Ovary (tissue), 9 donors: ENCODE measurements around the gene FXN. TPM values are rescaled to one million over a fixed set of nuclear protein-coding genes. Genes with fewer than 3 reads are reported as not detected.

Source experiments
- DNase-seq, 5 donors: peaks; one replicate each; pipeline ENCODE4 v3.0.0-alpha.2; 2019 to 2020
- H3K27ac ChIP-seq, 2 donors: fragments of 200-600 bp; one replicate each; pipeline versions ENCODE4 v1.5.1 to v1.8.0; 2019 to 2022
- H3K27me3 ChIP-seq: fragments of 200-600 bp; one replicate; pipeline ENCODE4 v1.8.0; 2022
- H3K36me3 ChIP-seq: fragments of 200-600 bp; sonication (generic); one replicate; pipeline ENCODE4 v1.5.1; 2019
- H3K4me1 ChIP-seq: one replicate; pipeline ENCODE4 v1.8.1; 2013; ENCODE audit warnings: mild to moderate bottlenecking, moderate library complexity; ENCODE audit not compliant: insufficient read depth
- H3K4me3 ChIP-seq: fragments of 200-600 bp; sonication (generic); one replicate; pipeline ENCODE4 v1.5.1; 2017
- H3K9me3 ChIP-seq, 2 donors: fragments of 200-600 bp in 1 of 2; sonication (generic) in 1 of 2; one replicate each; pipeline versions ENCODE4 v1.5.1 to v1.8.1; 2013 to 2019; ENCODE audit warnings: mild to moderate bottlenecking in 1 of 2, moderate library complexity in 1 of 2
- CTCF ChIP-seq, 3 donors: fragments of 450-650 bp in 2 of 3; fragments of 200-600 bp in 1 of 3; IDR thresholded peaks; one replicate each; pipeline versions ENCODE4 v1.5.1 to v1.8.0; 2016 to 2022; ENCODE audit warnings: antibody characterized with exemption in 3 of 3, mild to moderate bottlenecking in 1 of 3
- EP300 ChIP-seq: sonication (generic); formaldehyde crosslinking; IDR thresholded peaks from one replicate; pipeline ENCODE4 v1.6.1; 2017; ENCODE audit warnings: antibody characterized with exemption
- POLR2A ChIP-seq: fragments of 450-650 bp; IDR thresholded peaks from one replicate; pipeline ENCODE4 v1.6.1; 2017; ENCODE audit warnings: antibody characterized with exemption, mild to moderate bottlenecking, moderate library complexity
- WGBS, 3 donors: extraction: QIAGEN DNeasy Blood & Tissue Kit in 1 of 3; methylation state at CpG; one replicate each; pipeline versions ENCODE4 v1.1.5 to v1.1.7; 2013 to 2017; 5-methylcytosine and 5-hydroxymethylcytosine counted together
- intact Hi-C, 4 donors: fragments of 100-400 bp; cut with DNase I; formaldehyde crosslinking; loops; one replicate each; pipeline versions ENCODE4 v1.11.0 to v1.15.1; 2022 to 2023
- polyA plus RNA-seq, 2 donors: library from polyadenylated mRNA; stranded (reverse); fragments of 200-250 nt in 1 of 2; fragments of 350-450 nt in 1 of 2; fragmentation: Illumina TruSeq in 1 of 2; extraction: RNeasy Lipid Tissue Mini Kit (QIAGEN cat#74804) in 1 of 2; gene quantifications; one replicate each; pipeline ENCODE4 v1.2.3, GENCODE V29; 2013 to 2014
- total RNA-seq, 7 donors: library from RNA; depleted of rRNA in 2 of 7; stranded (reverse); fragments of >200 nt in 2 of 7; fragmentation: NEBNext Ultra II Directional in 3 of 7; extraction: Animal tissue kit (Norgen Biotek cat#: 25700) in 3 of 7; gene quantifications; one replicate each; pipeline versions ENCODE4 v1.1.0 to v1.2.4, GENCODE V29; 2016 to 2023
- donor health status: DM: no; HTN: no; CAD: no; lungs with moderate emphysema.
- donor health status: DM: no; HTN: no; CAD: no.
- donor health status: Bipolar disorder and iron deficiency.
- donor health status: DM: yes; HTN: yes; CAD: no.
- donor health status: DM: no; HTN: no; CAD: no.
- donor health status: DM: yes; HTN: yes; CAD: no.

Gene FXN
- total and polyA plus RNA-seq, 9 donors = 4.5 to 29.2 (median 21.9) TPM

GRCh38 chr9:69027355-69028097, 8.0 kb upstream of the FXN start:
- no peak overlapping the region for H3K27ac ChIP-seq
- intact Hi-C loops = loop anchor here in 2 of 4 donors (5.0 to 10.0 kb wide), 2 partner anchors 130 to 443 kb away; no protein-coding TSS in a partner anchor
- H3K4me3 ChIP-seq = no peak overlapping the region
- no peaks in the 10 kb centered on the region for H3K4me1 ChIP-seq
- 49 to 56% (median 53%) methylated on average over 5 of the region's 5 CpGs for WGBS, 3 donors
- no peak for DNase-seq
- H3K9me3 ChIP-seq = no peaks in the 10 kb centered on the region
- TF ChIP-seq CTCF (IDR thresholded peaks at IDR 0.05) = peak; percentile 25 to 30 (median 29)
- TF ChIP-seq POLR2A = no peak
- no peaks in the 10 kb centered on the region for H3K27me3 ChIP-seq
- no peaks in the 10 kb centered on the region for H3K36me3 ChIP-seq

GRCh38 chr9:69028754-69029153, 6.8 kb upstream of the FXN start:
- H3K36me3 ChIP-seq = no peaks in the 10 kb centered on the region
- no peak overlapping the region for H3K4me3 ChIP-seq
- no peak for DNase-seq
- TF ChIP-seq CTCF (IDR thresholded peaks at IDR 0.05) (no peak), POLR2A (no peak), EP300 (no peak)
- no peaks in the 10 kb centered on the region for H3K4me1 ChIP-seq
- H3K27ac ChIP-seq = no peak overlapping the region
- H3K9me3 ChIP-seq = no peaks in the 10 kb centered on the region
- H3K27me3 ChIP-seq = no peaks in the 10 kb centered on the region
- WGBS, 3 donors = 89 to 92% (median 89%) methylated on average over 2 of the region's 2 CpGs
- intact Hi-C loops = loop anchor here in 2 of 4 donors (5.0 to 10.0 kb wide), 2 partner anchors 131 to 444 kb away; no protein-coding TSS in a partner anchor

- Histone ChIP-seq H3K27ac (no peak overlapping the region), H3K4me3 (no peak overlapping the region), H3K27me3 (no peaks in the 10 kb centered on the region), H3K4me1 (no peaks in the 10 kb centered on the region), H3K9me3 (no peaks in the 10 kb centered on the region), H3K36me3 (no peaks in the 10 kb centered on the region)
- intact Hi-C loops = loop anchor here in 2 of 4 donors (5.0 to 10.0 kb wide), 2 partner anchors 132 to 445 kb away; no protein-coding TSS in a partner anchor
- TF ChIP-seq EP300 (no peak), POLR2A (no peak), CTCF (IDR thresholded peaks at IDR 0.05) (no peak)
- DNase-seq = no peak
Observed at GRCh38 chr9:69029535-69029934, 6.0 kb upstream of the FXN start.

GRCh38 chr9:69030851-69031645, 4.5 kb upstream of the FXN start:
- Histone ChIP-seq H3K4me3 (no peak overlapping the region), H3K36me3 (no peaks in the 10 kb centered on the region), H3K27ac (no peak overlapping the region), H3K4me1 (peaks cover 2% of the 10 kb centered on the region), H3K27me3 (no peaks in the 10 kb centered on the region), H3K9me3 (no peaks in the 10 kb centered on the region)
- TF ChIP-seq EP300 (no peak), CTCF (IDR thresholded peaks at IDR 0.05) (no peak), POLR2A (no peak)
- intact Hi-C loops = no loop called here
- no peak for DNase-seq
- WGBS, 3 donors = 38 to 60% (median 56%) methylated on average over 1 of the region's 1 CpG
